OCI-LY3 (cell line): ENCODE results near the gene BMPER.

ENCODE experiments used
- H2AFZ ChIP-seq: fragments of 200-600, 300-600 bp; shearing (Covaris generic); 2 replicates; pipeline ENCODE4 v1.6.0; 2014; ENCODE audit warnings: antibody characterized with exemption, low read depth, low read length
- H3K27ac ChIP-seq: fragments of 200-600, 300-600 bp; sonication (generic); 2 replicates; pipeline ENCODE4 v1.5.1; 2014; ENCODE audit warnings: mild to moderate bottlenecking, low read length, moderate library complexity, mixed read lengths
- H3K27me3 ChIP-seq: fragments of 200-600, 300-600 bp; sonication (generic); 2 replicates; pipeline ENCODE4 v1.6.1; 2014; ENCODE audit warnings: low read depth, low read length, mixed read lengths
- H3K36me3 ChIP-seq: fragments of 200-600, 300-600 bp; sonication (generic); replicated peaks from 2 replicates; pipeline ENCODE3; 2014; ENCODE audit warnings: low read depth, low read length, mixed read lengths
- H3K4me1 ChIP-seq: fragments of 300-600, 200-600 bp; sonication (generic); 2 replicates; pipeline ENCODE4 v1.6.1; 2014; ENCODE audit warnings: low read length, mixed read lengths
- H3K4me2 ChIP-seq: fragments of 200-600, 300-600 bp; sonication (generic); 2 replicates; pipeline ENCODE4 v1.6.1; 2014; ENCODE audit warnings: low read length, mixed read lengths
- H3K4me3 ChIP-seq: fragments of 300-600, 200-600 bp; sonication (generic); 2 replicates; pipeline ENCODE4 v1.5.1; 2014; ENCODE audit warnings: antibody characterized with exemption, mild to moderate bottlenecking, low read length, moderate library complexity
- H3K79me2 ChIP-seq: fragments of 300-600, 200-600 bp; shearing (Covaris generic); 2 replicates; pipeline ENCODE4 v1.6.1; 2014; ENCODE audit warnings: mild to moderate bottlenecking, low read length, mixed read lengths
- H3K9ac ChIP-seq: fragments of 300-600, 200-600 bp; shearing (Covaris generic); 2 replicates; pipeline ENCODE4 v1.6.0; 2014; ENCODE audit warnings: mild to moderate bottlenecking, low read length, moderate library complexity
- H3K9me3 ChIP-seq: fragments of 200-600, 300-600 bp; shearing (Covaris generic); 2 replicates; pipeline ENCODE4 v1.6.1; 2014; ENCODE audit warnings: low read length, mixed read lengths; ENCODE audit not compliant: insufficient read depth
- H4K20me1 ChIP-seq: fragments of 200-600, 300-600 bp; sonication (generic); 2 replicates; pipeline ENCODE4 v1.6.1; 2016; ENCODE audit warnings: low read length, mixed read lengths; ENCODE audit not compliant: insufficient read depth
- CTCF ChIP-seq: fragments of 200-600, 300-600 bp; sonication (generic); IDR thresholded peaks from 2 replicates; pipeline ENCODE4 v1.5.1; 2014; ENCODE audit warnings: antibody characterized with exemption, low read length, low read depth
- EZH2phosphoT487 ChIP-seq: fragments of 200-600 bp; shearing (Covaris generic); IDR thresholded peaks from 2 replicates; pipeline ENCODE4 v1.6.1; 2018; ENCODE audit warnings: antibody characterized with exemption, mixed run types, low read depth

Gene BMPER

GRCh38 chr7:33873981-33874750 is 31.2 kb upstream of the BMPER start:
- no peak overlapping the region for H3K27ac ChIP-seq
- no peak overlapping the region for H3K4me3 ChIP-seq
- H2AFZ ChIP-seq = no peak overlapping the region
- no peaks in the 10 kb centered on the region for H3K79me2 ChIP-seq
- no peaks in the 10 kb centered on the region for H3K27me3 ChIP-seq
- H3K9me3 ChIP-seq = no peaks in the 10 kb centered on the region
- no peaks in the 10 kb centered on the region for H4K20me1 ChIP-seq
- H3K36me3 ChIP-seq = no peaks in the 10 kb centered on the region
- H3K4me2 ChIP-seq = no peak overlapping the region
- no peak for TF ChIP-seq CTCF
- TF ChIP-seq EZH2phosphoT487 = no peak
- no peaks in the 10 kb centered on the region for H3K4me1 ChIP-seq
- H3K9ac ChIP-seq = no peak overlapping the region

- Histone ChIP-seq H2AFZ (no peak overlapping the region), H3K27ac (no peak overlapping the region), H3K27me3 (no peaks in the 10 kb centered on the region), H3K79me2 (no peaks in the 10 kb centered on the region), H3K4me1 (no peaks in the 10 kb centered on the region), H3K4me3 (no peak overlapping the region), H3K9ac (no peak overlapping the region), H3K4me2 (no peak overlapping the region), H4K20me1 (no peaks in the 10 kb centered on the region), H3K36me3 (no peaks in the 10 kb centered on the region), H3K9me3 (no peaks in the 10 kb centered on the region)
- TF ChIP-seq EZH2phosphoT487 = no peak
- TF ChIP-seq CTCF = no peak
Measured at GRCh38 chr7:33874943-33875342, 30.4 kb upstream of the BMPER start.

GRCh38 chr7:33876596-33877274 is 28.6 kb upstream of the BMPER start:
- Histone ChIP-seq H3K4me2 (no peak overlapping the region), H3K4me1 (no peaks in the 10 kb centered on the region), H3K27ac (no peak overlapping the region), H3K9me3 (no peaks in the 10 kb centered on the region), H3K79me2 (no peaks in the 10 kb centered on the region), H3K9ac (no peak overlapping the region), H2AFZ (no peak overlapping the region), H3K4me3 (no peak overlapping the region), H4K20me1 (no peaks in the 10 kb centered on the region), H3K27me3 (no peaks in the 10 kb centered on the region), H3K36me3 (no peaks in the 10 kb centered on the region)
- TF ChIP-seq CTCF (no peak), EZH2phosphoT487 (no peak)

- Histone ChIP-seq H3K9me3 (no peaks in the 10 kb centered on the region), H4K20me1 (no peaks in the 10 kb centered on the region), H3K27ac (no peak overlapping the region), H3K27me3 (no peaks in the 10 kb centered on the region), H3K79me2 (no peaks in the 10 kb centered on the region), H3K9ac (no peak overlapping the region), H3K4me2 (no peak overlapping the region), H3K4me3 (no peak overlapping the region), H3K4me1 (no peaks in the 10 kb centered on the region), H2AFZ (no peak overlapping the region), H3K36me3 (no peaks in the 10 kb centered on the region)
- TF ChIP-seq CTCF (no peak), EZH2phosphoT487 (no peak)
Measured at GRCh38 chr7:33880787-33881186, 24.6 kb upstream of the BMPER start.
